SKM-1 (cell line): ENCODE data around the gene PTPRG.

Source experiments
- DNase-seq: peaks from one replicate; lab custom pipeline; 2025; ENCODE audit not compliant: unreplicated experiment; lab: John Stamatoyannopoulos, UW

Gene PTPRG

GRCh38 chr3:61789861-61790260, 228.5 kb downstream of the PTPRG start:
- no peak for DNase-seq

GRCh38 chr3:61790411-61790810, 229.0 kb downstream of the PTPRG start:
- no peak for DNase-seq

- no peak for DNase-seq
Observed at GRCh38 chr3:61793056-61793455, 231.7 kb downstream of the PTPRG start.

GRCh38 chr3:61793521-61793920, 232.2 kb downstream of the PTPRG start:
- no peak for DNase-seq

- DNase-seq, result no peak
Observed at GRCh38 chr3:61794341-61794740, 233.0 kb downstream of the PTPRG start.

- DNase-seq, result no peak
Observed at GRCh38 chr3:61794961-61795360, 233.6 kb downstream of the PTPRG start.

- no peak for DNase-seq
Observed at GRCh38 chr3:61796088-61796680, 234.8 kb downstream of the PTPRG start.

GRCh38 chr3:61796911-61797310, 235.5 kb downstream of the PTPRG start:
- DNase-seq, result no peak

- DNase-seq, result no peak
Observed at GRCh38 chr3:61802772-61803171, 241.4 kb downstream of the PTPRG start.

- DNase-seq, result no peak
Observed at GRCh38 chr3:61803983-61804382, 242.6 kb downstream of the PTPRG start.

- DNase-seq, result no peak
Observed at GRCh38 chr3:61804782-61805181, 243.4 kb downstream of the PTPRG start.

GRCh38 chr3:61805510-61806080, 244.2 kb downstream of the PTPRG start:
- DNase-seq, result no peak

- no peak for DNase-seq
Observed at GRCh38 chr3:61806810-61807209, 245.4 kb downstream of the PTPRG start.

GRCh38 chr3:61807865-61808276, 246.5 kb downstream of the PTPRG start:
- DNase-seq, result no peak

- DNase-seq, result no peak
Observed at GRCh38 chr3:61808526-61808925, 247.2 kb downstream of the PTPRG start.

GRCh38 chr3:61808999-61809398, 247.6 kb downstream of the PTPRG start:
- no peak for DNase-seq

- DNase-seq, result no peak
Observed at GRCh38 chr3:61809879-61810278, 248.5 kb downstream of the PTPRG start.

- DNase-seq, result no peak
Observed at GRCh38 chr3:61810953-61811497, 249.7 kb downstream of the PTPRG start.

GRCh38 chr3:61811652-61812051, 250.3 kb downstream of the PTPRG start:
- DNase-seq, result no peak

- DNase-seq, result no peak
Observed at GRCh38 chr3:61812085-61812484, 250.7 kb downstream of the PTPRG start.

GRCh38 chr3:61812517-61812916, 251.1 kb downstream of the PTPRG start:
- DNase-seq, result no peak

- no peak for DNase-seq
Observed at GRCh38 chr3:61813636-61814035, 252.3 kb downstream of the PTPRG start.

GRCh38 chr3:61814674-61815073, 253.3 kb downstream of the PTPRG start:
- no peak for DNase-seq
